Measurements from ENCODE around the gene FHIP1B.

Gene FHIP1B

GRCh38 chr11:6199174-6199810, 35.1 kb downstream of the FHIP1B start, which contains the start of gene OR52W1:
Gene OR52W1, plus strand, starts transcription at chr11:6199224. Its CDS starts 0 bp downstream, at chr11:6199224.
- DNase-seq: no peak

- no peak for DNase-seq
These were observed 36.8 kb downstream of the FHIP1B start for GRCh38 chr11:6197466-6198200.

- no peak for DNase-seq
These were observed 38.0 kb downstream of the FHIP1B start for GRCh38 chr11:6196396-6196795.

GRCh38 chr11:6194065-6194581, 40.3 kb downstream of the FHIP1B start:
- DNase-seq: no peak

GRCh38 chr11:6191742-6192141, 42.7 kb downstream of the FHIP1B start:
- DNase-seq: no peak

GRCh38 chr11:6175440-6175839, 59.0 kb downstream of the FHIP1B start:
- DNase-seq: no peak

- no peak for DNase-seq
These were observed 64.2 kb downstream of the FHIP1B start, which contains the start of gene OR52B2 for GRCh38 chr11:6170226-6170625. Gene OR52B2, minus strand, starts transcription at chr11:6170326. Its CDS starts 0 bp downstream, at chr11:6170326.
